T-helper 2 cell treated with Interferon-gamma antibody and Interleukin-4, amounts not matched to agents 5 μg/mL and 100 μg/mL, for 36 hours (primary cell): ENCODE data around the gene IFNA8.
"Not testable (repeated sequence)": the region's sequence is repeated elsewhere in the genome, so short reads cannot be mapped to it uniquely, and the experiment has no call there.

Source experiments
- DNase-seq: peaks from one replicate; pipeline ENCODE4 v3.0.0; 2021; ENCODE audit warnings: low spot score
- H3K27ac Mint-ChIP-seq: one replicate; pipeline ENCODE4 v1.8.0; 2021; ENCODE audit warnings: mild to moderate bottlenecking, mixed read lengths
- H3K27me3 Mint-ChIP-seq: one replicate; pipeline ENCODE4 v1.8.0; 2021; ENCODE audit warnings: low read depth, mixed read lengths
- H3K36me3 Mint-ChIP-seq: one replicate; pipeline ENCODE4 v1.8.0; 2021; ENCODE audit warnings: low read depth, mixed read lengths
- H3K4me1 Mint-ChIP-seq: one replicate; pipeline ENCODE4 v1.8.0; 2021; ENCODE audit warnings: low read depth, mixed read lengths
- H3K4me3 Mint-ChIP-seq: one replicate; pipeline ENCODE4 v1.8.0; 2022; ENCODE audit warnings: mild to moderate bottlenecking, moderate library complexity, mixed read lengths
- H3K9me3 Mint-ChIP-seq: one replicate; pipeline ENCODE4 v1.8.0; 2021; ENCODE audit warnings: mixed read lengths

IFNA8 gene

DNA sequence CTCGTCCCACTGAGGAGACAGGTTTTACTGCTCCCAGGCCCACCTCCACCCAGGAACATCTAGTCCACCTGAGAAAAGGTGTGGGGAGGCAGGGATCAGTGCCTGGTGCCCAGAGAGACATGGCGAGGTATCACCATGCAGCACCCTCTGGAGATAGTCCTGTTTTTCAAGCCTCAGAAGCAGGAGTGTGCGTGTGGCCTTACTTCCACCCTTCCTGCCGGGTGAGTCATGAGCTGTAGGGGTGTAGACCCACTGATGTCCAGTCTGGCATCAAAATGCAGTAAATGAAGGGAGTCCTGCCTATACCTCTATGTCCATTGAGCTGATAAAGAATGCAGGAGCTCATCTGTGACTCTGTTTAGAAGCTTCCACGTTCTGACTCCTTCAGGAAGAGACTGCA lies 40.4 kb downstream of the IFNA8 start:
- not testable (repeated sequence) for H3K4me1 Mint-ChIP-seq, DNase-seq, H3K27ac Mint-ChIP-seq, H3K9me3 Mint-ChIP-seq, H3K36me3 Mint-ChIP-seq, H3K4me3 Mint-ChIP-seq
- peaks cover 32% of the 10 kb centered on the region for H3K27me3 Mint-ChIP-seq

DNA sequence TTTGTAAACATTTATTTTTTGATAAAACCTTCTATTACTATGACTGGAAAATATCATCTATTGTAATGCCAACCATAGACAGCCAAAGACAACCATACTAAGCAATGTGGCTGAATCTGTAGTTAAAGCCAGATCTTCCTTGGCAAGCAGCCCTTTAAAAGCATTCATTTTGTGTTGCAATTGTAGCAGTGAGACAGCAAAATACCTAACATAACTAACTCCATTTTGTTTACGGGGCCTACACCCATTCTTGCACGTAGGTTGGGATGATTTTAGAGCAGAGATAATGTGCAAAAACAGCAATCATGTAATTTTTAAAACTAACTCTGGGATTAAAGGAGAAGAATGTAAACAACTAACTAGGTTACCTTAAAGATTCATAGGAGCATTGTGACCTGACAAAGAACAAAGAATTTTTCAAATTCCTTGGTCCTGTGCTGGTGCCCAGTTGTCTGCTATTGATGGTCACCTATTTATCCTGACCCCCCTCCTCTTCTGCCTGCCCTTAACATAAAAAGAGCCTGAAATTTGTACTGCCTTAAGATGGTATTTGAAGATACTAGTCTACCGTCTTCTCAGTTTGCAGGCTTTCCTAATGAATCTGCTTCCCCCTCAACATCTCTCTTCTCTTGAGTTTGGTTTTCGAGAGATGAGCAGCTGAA lies 41.9 kb downstream of the IFNA8 start:
- Mint-ChIP-seq H3K36me3 (no peaks in the 10 kb centered on the region), H3K27ac (no peak overlapping the region), H3K4me1 (no peaks in the 10 kb centered on the region), H3K27me3 (peaks cover 28% of the 10 kb centered on the region), H3K9me3 (no peaks in the 10 kb centered on the region), H3K4me3 (no peak overlapping the region)
- no peak for DNase-seq

DNA sequence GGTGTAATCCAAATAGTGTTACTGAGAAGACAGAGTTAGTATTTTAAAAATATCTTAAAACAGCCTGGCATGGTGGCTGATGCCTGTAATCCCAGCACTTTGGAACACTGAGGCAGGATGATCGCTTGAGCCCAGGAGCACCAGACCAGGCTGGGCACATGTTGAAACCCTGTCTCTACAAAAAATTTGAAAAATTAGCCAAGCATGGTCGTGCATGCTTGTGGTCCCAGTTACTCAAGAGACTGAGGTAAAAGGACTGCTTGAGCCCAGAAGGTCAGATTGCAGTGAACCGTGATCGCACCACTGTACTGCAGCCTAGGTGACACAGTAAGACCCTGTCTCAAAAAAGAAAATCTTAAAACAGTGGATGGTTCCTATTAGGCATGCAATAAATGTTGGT lies 43.8 kb downstream of the IFNA8 start:
- Mint-ChIP-seq H3K27me3 (peaks cover 27% of the 10 kb centered on the region), H3K4me1 (no peaks in the 10 kb centered on the region), H3K9me3 (no peaks in the 10 kb centered on the region), H3K27ac (no peak overlapping the region), H3K4me3 (no peak overlapping the region), H3K36me3 (no peaks in the 10 kb centered on the region)
- no peak for DNase-seq

DNA sequence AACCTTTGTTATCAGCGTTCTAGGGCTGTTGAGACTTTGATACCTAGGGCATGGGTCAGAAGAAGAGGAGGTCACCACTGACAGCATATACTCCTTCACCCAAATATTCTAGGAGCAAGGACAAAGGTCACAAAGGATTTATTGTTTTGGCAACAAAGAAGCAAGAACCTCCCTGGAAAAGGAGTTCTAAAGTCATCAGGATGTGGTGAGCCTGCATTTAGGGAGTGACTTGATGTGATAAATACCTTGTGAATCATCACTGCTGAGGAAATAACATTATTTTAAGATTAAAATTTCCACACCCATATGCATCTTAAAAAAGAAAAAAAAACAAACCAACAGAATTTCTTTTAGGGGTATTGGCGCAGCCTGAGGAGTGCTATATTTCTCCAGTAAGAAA lies 45.2 kb downstream of the IFNA8 start:
- no peak for DNase-seq
- Mint-ChIP-seq H3K4me1 (no peaks in the 10 kb centered on the region), H3K9me3 (no peaks in the 10 kb centered on the region), H3K27me3 (peaks cover 29% of the 10 kb centered on the region), H3K27ac (no peak overlapping the region), H3K4me3 (no peak overlapping the region), H3K36me3 (no peaks in the 10 kb centered on the region)

DNA sequence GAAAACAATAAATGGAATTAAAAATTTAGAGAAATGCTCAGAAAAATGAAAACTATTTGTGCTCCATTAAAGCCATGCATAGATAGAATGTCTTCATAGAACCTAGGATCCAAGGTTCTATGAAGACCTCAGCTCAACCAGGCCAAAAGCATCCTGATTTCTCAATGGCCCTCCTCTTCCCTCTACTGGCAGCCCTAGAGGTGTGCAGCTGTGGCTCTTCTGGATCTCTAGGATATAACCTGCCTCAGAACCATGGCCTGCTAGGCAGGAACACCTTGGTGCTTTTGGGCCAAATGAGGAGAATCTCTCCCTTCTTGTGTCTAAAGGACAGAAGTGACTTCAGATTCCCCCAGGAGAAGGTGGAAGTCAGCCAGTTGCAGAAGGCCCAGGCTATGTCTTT lies 46.4 kb downstream of the IFNA8 start:
- no peak for DNase-seq
- Mint-ChIP-seq H3K9me3 (no peaks in the 10 kb centered on the region), H3K27me3 (peaks cover 27% of the 10 kb centered on the region)

More for the DNA sequence above, 46.4 kb downstream of the IFNA8 start:
- Mint-ChIP-seq H3K4me1 (no peaks in the 10 kb centered on the region), H3K4me3 (no peak overlapping the region), H3K36me3 (no peaks in the 10 kb centered on the region), H3K27ac (no peak overlapping the region)
